Measurements from ENCODE around the gene FXYD7. TPM values are rescaled to one million over a fixed set of nuclear protein-coding genes. Genes with fewer than 3 reads are reported as not detected.

FXYD7 gene
- polyA plus RNA-seq, 3 donors: 0.50 to 1.0 (median 0.57) TPM

DNA sequence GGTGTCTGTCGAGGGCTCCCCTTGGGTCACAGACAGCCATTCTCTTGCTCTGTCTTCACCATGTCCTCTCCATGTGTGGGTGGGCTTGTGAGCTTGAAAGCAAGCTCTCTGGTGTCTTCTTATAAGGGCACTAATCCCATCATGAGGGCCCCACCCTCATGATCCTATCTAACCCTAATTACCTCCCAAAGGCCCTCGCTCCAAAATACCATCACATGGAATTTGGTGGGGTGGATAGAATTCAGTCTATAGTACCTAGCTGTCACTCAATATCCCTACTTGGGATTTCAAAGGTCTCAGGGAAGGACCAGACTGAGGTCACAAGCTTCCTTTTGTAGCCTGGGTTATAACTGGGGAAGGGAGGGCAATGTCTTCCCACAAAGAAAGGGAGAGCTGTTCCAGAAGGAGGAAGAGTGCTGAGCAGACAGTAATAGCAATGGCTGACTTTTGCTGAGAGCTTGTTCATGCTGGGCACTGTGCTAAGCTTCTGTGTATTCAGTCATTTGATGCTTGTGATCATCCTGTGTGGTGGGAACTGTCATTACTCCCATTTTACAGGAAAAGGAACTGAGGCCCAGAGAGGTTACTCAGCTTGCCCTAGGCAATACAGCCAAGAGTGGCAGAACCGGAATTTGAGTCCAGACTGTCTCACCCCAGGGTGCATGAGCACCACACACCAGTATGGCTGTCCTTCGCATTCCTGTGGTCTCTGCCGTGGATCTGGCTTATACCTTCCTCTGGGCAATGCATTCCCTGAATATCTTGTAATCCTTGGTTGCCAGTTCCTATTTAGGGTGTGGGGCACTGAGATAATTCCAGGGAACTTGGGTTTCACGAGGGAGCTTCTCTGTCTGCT lies 19.6 kb downstream of the FXYD7 start:
- DNase-seq (ENCODE audit: low read depth in 3 of 3, low spot score in 2 of 3): no peak

DNA sequence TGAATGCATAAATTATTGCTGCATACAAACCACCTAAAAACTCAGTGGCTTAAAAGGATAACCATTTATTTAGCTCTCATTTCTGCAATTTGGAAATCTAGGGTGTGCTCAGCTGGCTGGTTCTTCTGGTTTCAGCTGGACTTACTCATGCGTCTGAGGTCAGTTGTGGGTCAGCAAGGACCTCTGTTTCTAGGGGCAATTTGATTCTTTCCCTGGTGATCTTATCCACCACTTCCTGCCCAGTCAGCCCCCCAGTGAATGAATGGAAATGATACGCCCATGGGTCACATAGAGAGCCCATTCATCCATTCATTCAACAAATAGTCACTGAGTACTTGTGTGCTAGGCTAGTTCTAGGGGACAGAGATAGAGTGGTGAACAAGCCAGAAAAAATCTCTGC lies 21.4 kb downstream of the FXYD7 start:
- no peak for DNase-seq (ENCODE audit: low read depth in 3 of 3, low spot score in 2 of 3)

GRCh38 chr19:35165200-35166058 lies 22.4 kb downstream of the FXYD7 start:
- no peak for DNase-seq (ENCODE audit: low read depth in 3 of 3, low spot score in 2 of 3)

DNA sequence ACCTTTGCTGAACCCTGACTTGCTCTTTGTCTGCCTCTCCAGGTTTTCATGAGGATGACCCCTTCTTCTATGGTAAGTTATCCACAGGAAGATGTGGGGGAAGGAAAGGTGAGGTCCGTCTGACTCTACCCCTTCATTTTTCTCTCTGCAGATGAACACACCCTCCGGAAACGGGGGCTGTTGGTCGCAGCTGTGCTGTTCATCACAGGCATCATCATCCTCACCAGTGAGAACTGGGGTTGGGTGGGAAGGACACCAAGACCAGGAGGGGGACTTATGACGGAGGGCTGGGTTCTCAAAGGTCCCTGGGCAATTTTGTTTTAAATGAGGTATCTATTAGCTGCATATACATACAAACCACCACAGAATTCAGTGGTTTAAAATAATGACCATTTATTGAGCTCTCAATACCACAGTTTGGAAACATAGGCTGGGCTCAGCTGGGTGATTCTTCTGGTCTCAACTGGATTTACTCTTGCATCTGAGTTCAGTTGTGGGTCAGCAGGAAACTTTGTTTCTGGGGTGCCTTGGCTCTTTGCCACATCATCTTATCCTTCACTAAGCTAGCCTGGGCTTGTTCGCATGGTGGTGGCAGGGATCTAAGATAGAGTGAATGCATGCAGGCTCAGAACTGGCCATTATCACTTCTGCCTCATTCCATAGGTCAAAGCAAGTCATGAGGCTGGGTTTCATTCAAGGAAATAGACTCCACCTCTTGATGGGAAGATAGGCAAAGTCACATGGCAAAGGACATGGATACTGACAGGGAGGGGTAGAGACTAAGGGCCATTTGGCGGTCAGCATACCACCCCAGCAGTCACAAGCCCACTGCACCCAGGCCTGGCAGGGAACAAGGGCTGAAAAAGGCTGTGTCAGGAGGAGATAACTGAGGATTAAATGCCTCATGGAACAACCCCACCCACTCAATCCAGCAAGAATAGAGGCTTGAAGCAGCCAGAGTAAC lies 23.3 kb downstream of the FXYD7 start:
- DNase-seq (ENCODE audit: low read depth in 3 of 3, low spot score in 2 of 3): no peak

GRCh38 chr19:35167251-35168119 lies 24.4 kb downstream of the FXYD7 start:
- no peak for DNase-seq (ENCODE audit: low read depth in 3 of 3, low spot score in 2 of 3)

GRCh38 chr19:35168196-35168595 lies 25.1 kb downstream of the FXYD7 start:
- no peak for DNase-seq (ENCODE audit: low read depth in 3 of 3, low spot score in 2 of 3)

- DNase-seq (ENCODE audit: low read depth in 3 of 3, low spot score in 2 of 3): no peak
Measured at GRCh38 chr19:35169221-35169995, 26.4 kb downstream of the FXYD7 start.

DNA sequence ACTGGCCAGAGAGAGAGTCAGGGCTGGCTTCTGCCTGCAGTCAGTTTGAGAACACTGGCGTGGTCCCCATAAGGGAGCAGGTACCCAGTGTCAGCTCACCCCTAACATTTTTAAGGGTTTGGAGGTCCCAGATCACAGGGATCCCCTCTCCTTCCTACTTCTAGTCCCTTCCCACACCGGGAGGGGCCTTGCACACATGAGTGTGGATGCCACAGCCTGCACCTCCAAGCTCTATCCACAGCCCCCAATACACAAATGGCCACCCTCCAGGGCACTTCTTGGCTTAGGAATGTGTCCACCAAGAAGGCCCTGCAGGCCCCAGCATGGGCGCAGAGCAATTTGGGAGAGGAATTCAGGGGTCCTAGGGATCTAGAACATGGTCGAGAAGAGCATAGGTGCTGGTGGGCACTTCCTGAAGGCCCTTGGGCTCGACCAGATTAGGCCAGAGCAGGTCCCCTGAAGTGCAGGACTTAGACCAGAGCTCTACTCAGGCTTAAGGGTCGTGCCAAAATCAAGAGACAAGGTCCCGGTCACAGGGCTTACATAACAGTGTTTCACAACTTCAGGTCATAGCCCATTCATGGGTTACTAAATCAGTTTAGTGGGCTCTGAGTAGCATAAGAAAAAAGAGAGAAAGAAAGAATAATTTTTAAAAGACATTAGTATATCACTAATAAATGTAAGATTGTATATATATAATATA lies 27.5 kb downstream of the FXYD7 start:
- DNase-seq (ENCODE audit: low read depth in 3 of 3, low spot score in 2 of 3): no peak

- no peak for DNase-seq (ENCODE audit: low read depth in 3 of 3, low spot score in 2 of 3)
Measured at GRCh38 chr19:35171730-35172129, 28.7 kb downstream of the FXYD7 start.

GRCh38 chr19:35174226-35174625 lies 31.2 kb downstream of the FXYD7 start:
- no peak for DNase-seq (ENCODE audit: low read depth in 3 of 3, low spot score in 2 of 3)

- DNase-seq (ENCODE audit: low read depth in 3 of 3, low spot score in 2 of 3): no peak
Measured at GRCh38 chr19:35176181-35176570, 33.1 kb downstream of the FXYD7 start.

DNA sequence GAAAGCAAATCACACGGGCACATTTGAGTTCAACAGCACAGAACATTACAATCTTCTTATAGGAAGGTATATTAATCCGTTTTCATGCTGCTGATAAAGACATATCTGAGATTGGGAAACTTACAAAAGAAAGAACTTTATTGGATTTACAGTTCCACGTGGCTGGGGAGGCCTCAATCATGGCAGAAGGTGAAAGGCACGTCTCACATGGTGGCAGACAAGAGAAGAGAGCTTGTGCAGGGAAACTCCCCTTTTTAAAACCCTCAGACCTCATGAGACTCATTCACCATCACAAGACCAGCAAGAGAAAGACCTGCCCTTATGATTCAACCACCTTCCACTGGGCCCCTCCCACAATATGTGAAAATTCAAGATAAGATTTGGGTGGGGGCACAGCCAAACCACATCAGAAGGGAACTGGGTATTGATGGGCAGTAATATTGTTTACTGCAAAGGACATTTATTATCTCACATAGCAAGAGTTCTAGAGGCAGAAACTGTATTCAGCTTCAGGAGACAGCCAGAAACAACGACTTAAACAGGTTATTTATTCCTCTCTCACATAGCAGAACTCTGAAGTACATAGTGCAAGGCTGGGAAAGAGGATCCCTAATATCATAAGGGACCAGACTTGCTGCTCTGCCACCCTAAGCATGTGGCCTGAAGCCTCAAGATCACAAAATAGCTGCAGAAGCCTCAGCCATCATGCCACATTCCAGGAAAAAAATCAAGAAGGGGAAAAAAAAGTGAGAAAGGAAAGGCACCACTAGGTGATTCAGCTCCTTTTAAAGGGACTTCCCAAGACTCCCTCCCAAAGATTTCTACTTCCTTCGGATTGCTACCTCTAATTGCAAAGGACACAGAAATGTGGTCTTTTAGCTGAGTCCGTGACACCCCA lies 34.6 kb downstream of the FXYD7 start:
- no peak for DNase-seq (ENCODE audit: low read depth in 3 of 3, low spot score in 2 of 3)

- DNase-seq (ENCODE audit: low read depth in 3 of 3, low spot score in 2 of 3): no peak
Measured at GRCh38 chr19:35178701-35179100, 35.6 kb downstream of the FXYD7 start.

DNA sequence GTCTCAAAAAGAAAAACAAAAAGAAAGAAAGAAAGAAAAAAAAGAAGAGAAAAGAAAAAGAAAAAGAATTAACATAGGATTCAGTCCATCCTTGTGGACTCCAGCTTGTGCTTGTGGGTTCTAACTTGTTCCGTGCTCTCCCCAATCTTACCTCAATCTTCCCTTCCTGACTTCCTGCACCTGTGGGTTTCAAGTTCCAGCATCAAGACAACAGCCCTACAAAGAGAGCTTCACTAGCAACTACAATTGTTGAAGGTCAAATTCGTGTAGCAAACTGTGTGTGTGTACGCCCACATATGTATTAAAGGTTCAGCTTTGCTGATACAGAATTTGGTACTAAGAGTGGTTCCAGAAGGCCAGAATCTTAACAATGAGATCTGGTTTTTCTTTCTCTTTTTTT lies 36.8 kb downstream of the FXYD7 start:
- no peak for DNase-seq (ENCODE audit: low read depth in 3 of 3, low spot score in 2 of 3)

GRCh38 chr19:35181387-35181786 lies 38.3 kb downstream of the FXYD7 start:
- no peak for DNase-seq (ENCODE audit: low read depth in 3 of 3, low spot score in 2 of 3)

DNA sequence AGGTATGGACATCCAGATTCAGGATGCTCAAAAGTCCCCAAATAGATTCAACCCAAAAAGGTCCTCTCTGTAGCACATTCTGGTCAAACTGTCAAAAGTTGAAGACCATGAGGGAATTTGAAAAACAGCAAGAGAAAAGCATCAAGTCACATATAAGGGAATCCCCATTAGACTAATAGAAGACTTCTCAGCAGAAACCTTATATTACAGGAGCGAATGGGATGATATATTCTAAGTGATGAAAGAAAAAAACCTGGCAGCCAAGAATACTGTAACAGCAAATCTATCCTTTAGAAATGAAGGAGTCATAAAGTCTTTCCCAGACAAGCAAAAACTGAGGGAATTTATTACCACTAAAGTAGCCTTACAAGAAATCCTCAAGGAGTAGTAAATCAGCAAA lies 41.2 kb downstream of the FXYD7 start:
- DNase-seq (ENCODE audit: low read depth in 3 of 3, low spot score in 2 of 3): no peak

- no peak for DNase-seq (ENCODE audit: low read depth in 3 of 3, low spot score in 2 of 3)
Measured at GRCh38 chr19:35184884-35185283, 41.8 kb downstream of the FXYD7 start.

Data from right renal cortex interstitium (tissue), 3 donors.